Neural cell (in vitro differentiated cells): ENCODE data around the gene TTC34.
"Not testable (repeated sequence)": the region's sequence is repeated elsewhere in the genome, so short reads cannot be mapped to it uniquely, and the experiment has no call there.

Experiments used
- EP300 ChIP-seq: fragments of 450-650 bp; conservative IDR thresholded peaks from 2 replicates; pipeline ENCODE4 v1.6.1; 2014; ENCODE audit warnings: antibody characterized with exemption, mild to moderate bottlenecking, moderate library complexity; ENCODE audit not compliant: poor library complexity, severe bottlenecking
- EZH2 ChIP-seq: fragments of 200-600, 300-800 bp; shearing (Covaris generic), sonication (generic); IDR thresholded peaks from 2 replicates; pipeline ENCODE4 v1.6.1; 2014; ENCODE audit warnings: antibody characterized with exemption, low read length, borderline replicate concordance, mild to moderate bottlenecking; ENCODE audit not compliant: insufficient read depth, poor library complexity, severe bottlenecking
- MXI1 ChIP-seq: fragments of 450-650 bp; conservative IDR thresholded peaks from 2 replicates; pipeline ENCODE4 v1.6.1; 2014; ENCODE audit warnings: antibody characterized with exemption, mild to moderate bottlenecking; ENCODE audit not compliant: poor library complexity, severe bottlenecking
- POLR2AphosphoS5 ChIP-seq: IDR thresholded peaks from 2 replicates; pipeline ENCODE4 v1.6.1; 2012
- RAD21 ChIP-seq: fragments of 450-650 bp; conservative IDR thresholded peaks from 2 replicates; pipeline ENCODE4 v1.6.1; 2014; ENCODE audit warnings: antibody characterized with exemption, mild to moderate bottlenecking, moderate library complexity
- SMC3 ChIP-seq: fragments of 450-650 bp; conservative IDR thresholded peaks from 2 replicates; pipeline ENCODE4 v1.6.1; 2014; ENCODE audit warnings: antibody characterized with exemption, mild to moderate bottlenecking, moderate library complexity; ENCODE audit not compliant: poor library complexity
- TAF1 ChIP-seq: IDR thresholded peaks from 2 replicates; pipeline ENCODE4 v1.6.1; 2012; ENCODE audit warnings: low read depth
- TF ChIP-seq, protein P1 (sequence below): fragments of 450-650 bp; IDR thresholded peaks from 2 replicates; pipeline ENCODE4 v1.5.1; 2014; ENCODE audit warnings: antibody characterized with exemption, mild to moderate bottlenecking, moderate library complexity; ENCODE audit not compliant: poor library complexity, severe bottlenecking
- TF ChIP-seq, protein P2 (sequence below): IDR thresholded peaks from 2 replicates; pipeline ENCODE4 v1.6.1; 2012; ENCODE audit warnings: borderline replicate concordance

DNA sequence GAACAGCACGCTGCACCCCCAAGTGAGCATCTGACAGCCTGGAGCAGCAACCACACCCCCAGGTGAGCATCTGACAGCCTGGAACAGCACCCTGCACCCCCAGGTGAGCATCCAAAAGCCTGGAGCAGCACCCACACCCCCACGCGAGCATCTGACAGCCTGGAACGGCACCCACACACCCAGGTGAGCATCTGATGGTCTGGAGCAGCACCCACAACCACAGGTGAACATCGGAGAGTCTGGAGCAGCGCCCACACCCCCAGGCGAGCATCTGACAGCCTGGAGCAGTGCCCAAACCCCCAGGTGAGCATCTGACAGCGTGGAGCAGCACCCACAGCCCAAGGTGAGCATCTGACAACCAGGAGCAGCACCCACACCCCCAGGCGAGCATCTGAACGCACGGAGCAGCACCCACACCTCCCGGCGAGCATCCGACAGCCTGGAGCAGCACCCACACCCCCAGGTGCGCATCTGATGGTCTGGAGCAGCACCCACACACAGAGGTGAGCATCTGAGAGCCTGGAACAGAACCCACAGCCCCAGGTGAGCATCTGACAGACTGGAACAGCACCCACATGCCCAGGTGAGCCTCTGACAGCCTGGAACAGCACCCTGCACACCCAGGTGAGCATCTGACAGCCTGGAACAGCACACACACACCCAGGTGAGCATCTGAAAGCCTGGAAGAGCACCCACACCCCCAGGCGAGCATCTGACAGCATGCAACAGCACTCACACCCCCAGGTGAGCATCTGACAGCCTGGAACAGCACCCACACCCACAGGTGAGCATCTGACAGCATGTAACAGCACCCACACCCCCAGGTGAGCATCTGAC is 145.7 kb downstream of the TTC34 start:
- TF ChIP-seq, protein P1, sequence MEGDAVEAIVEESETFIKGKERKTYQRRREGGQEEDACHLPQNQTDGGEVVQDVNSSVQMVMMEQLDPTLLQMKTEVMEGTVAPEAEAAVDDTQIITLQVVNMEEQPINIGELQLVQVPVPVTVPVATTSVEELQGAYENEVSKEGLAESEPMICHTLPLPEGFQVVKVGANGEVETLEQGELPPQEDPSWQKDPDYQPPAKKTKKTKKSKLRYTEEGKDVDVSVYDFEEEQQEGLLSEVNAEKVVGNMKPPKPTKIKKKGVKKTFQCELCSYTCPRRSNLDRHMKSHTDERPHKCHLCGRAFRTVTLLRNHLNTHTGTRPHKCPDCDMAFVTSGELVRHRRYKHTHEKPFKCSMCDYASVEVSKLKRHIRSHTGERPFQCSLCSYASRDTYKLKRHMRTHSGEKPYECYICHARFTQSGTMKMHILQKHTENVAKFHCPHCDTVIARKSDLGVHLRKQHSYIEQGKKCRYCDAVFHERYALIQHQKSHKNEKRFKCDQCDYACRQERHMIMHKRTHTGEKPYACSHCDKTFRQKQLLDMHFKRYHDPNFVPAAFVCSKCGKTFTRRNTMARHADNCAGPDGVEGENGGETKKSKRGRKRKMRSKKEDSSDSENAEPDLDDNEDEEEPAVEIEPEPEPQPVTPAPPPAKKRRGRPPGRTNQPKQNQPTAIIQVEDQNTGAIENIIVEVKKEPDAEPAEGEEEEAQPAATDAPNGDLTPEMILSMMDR, result not testable (repeated sequence)
- TF ChIP-seq POLR2AphosphoS5, MXI1, EP300, EZH2, SMC3, TAF1, RAD21: not testable (repeated sequence)
- TF ChIP-seq, protein P2, sequence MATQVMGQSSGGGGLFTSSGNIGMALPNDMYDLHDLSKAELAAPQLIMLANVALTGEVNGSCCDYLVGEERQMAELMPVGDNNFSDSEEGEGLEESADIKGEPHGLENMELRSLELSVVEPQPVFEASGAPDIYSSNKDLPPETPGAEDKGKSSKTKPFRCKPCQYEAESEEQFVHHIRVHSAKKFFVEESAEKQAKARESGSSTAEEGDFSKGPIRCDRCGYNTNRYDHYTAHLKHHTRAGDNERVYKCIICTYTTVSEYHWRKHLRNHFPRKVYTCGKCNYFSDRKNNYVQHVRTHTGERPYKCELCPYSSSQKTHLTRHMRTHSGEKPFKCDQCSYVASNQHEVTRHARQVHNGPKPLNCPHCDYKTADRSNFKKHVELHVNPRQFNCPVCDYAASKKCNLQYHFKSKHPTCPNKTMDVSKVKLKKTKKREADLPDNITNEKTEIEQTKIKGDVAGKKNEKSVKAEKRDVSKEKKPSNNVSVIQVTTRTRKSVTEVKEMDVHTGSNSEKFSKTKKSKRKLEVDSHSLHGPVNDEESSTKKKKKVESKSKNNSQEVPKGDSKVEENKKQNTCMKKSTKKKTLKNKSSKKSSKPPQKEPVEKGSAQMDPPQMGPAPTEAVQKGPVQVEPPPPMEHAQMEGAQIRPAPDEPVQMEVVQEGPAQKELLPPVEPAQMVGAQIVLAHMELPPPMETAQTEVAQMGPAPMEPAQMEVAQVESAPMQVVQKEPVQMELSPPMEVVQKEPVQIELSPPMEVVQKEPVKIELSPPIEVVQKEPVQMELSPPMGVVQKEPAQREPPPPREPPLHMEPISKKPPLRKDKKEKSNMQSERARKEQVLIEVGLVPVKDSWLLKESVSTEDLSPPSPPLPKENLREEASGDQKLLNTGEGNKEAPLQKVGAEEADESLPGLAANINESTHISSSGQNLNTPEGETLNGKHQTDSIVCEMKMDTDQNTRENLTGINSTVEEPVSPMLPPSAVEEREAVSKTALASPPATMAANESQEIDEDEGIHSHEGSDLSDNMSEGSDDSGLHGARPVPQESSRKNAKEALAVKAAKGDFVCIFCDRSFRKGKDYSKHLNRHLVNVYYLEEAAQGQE, result not testable (repeated sequence)
